IMR-90 (cell line): ENCODE measurements around the gene MAD2L2. TPM values are rescaled to one million over a fixed set of nuclear protein-coding genes. Genes with fewer than 3 reads are reported as not detected.

Source experiments
- ATAC-seq: fragments of 200-7000 bp; cut with Tn5 transposase; 2 replicates; pipeline ENCODE4 v1.9.1; 2020; ENCODE audit warnings: low read depth, mild to moderate bottlenecking, moderate library complexity
- BruUV-seq: library from RNA; stranded (reverse); fragments of 400-500 nt; replicated peaks from 2 replicates; lab custom pipeline; 2021; lab: Mats Ljungman, UMichigan
- CTCF ChIA-PET: fragments of 300-600 bp; formaldehyde crosslinking; extraction: SDS; loops from one replicate; lab custom pipeline; 2021; ENCODE audit warnings: antibody characterized with exemption; lab: Yijun Ruan, JAX
- POLR2A ChIA-PET: fragments of 300-600 bp; sonication (Branson Sonifier 250); formaldehyde crosslinking; loops from one replicate; lab custom pipeline; 2022; ENCODE audit warnings: antibody characterized with exemption; ENCODE audit not compliant: unreplicated experiment; lab: Charles Lee
- DNase-seq: peaks from one replicate; pipeline ENCODE4 v3.0.0; 2013
- H2AFZ ChIP-seq: replicated peaks from 2 replicates; pipeline ENCODE3; 2013; ENCODE audit warnings: low read length, mild to moderate bottlenecking; ENCODE audit not compliant: poor library complexity
- H2AK5ac ChIP-seq: 2 replicates; pipeline ENCODE4 v1.6.1; 2013; ENCODE audit warnings: low read depth, low read length, inconsistent platforms
- H2AK9ac ChIP-seq: replicated peaks from 2 replicates; pipeline ENCODE3; 2013; ENCODE audit warnings: mild to moderate bottlenecking, low read depth, low read length, moderate library complexity; ENCODE audit not compliant: poor library complexity
- H2BK120ac ChIP-seq: 2 replicates; pipeline ENCODE4 v1.6.1; 2013; ENCODE audit warnings: low read depth, low read length, inconsistent platforms
- H2BK15ac ChIP-seq: 3 replicates; pipeline ENCODE4 v1.6.1; 2013; ENCODE audit warnings: low read depth, low read length, inconsistent platforms
- H2BK20ac ChIP-seq: 2 replicates; pipeline ENCODE4 v1.6.1; 2013; ENCODE audit warnings: low read depth, mild to moderate bottlenecking, inconsistent platforms, low read length, moderate library complexity
- H2BK5ac ChIP-seq: 2 replicates; pipeline ENCODE4 v1.6.1; 2013; ENCODE audit warnings: mild to moderate bottlenecking, low read depth, low read length, inconsistent platforms; ENCODE audit not compliant: poor library complexity, severe bottlenecking
- H3K14ac ChIP-seq: replicated peaks from 2 replicates; pipeline ENCODE4 v1.6.1; 2013; ENCODE audit warnings: low read depth, low read length, inconsistent platforms
- H3K18ac ChIP-seq: 2 replicates; pipeline ENCODE4 v1.6.1; 2013; ENCODE audit warnings: low read depth, low read length, control low read depth
- H3K23ac ChIP-seq: 2 replicates; pipeline ENCODE4 v1.6.1; 2013; ENCODE audit warnings: low read depth, low read length, inconsistent platforms
- H3K27ac ChIP-seq: 2 replicates; pipeline ENCODE4 v1.5.1; 2013; ENCODE audit warnings: mild to moderate bottlenecking, control low read depth, low read length; ENCODE audit not compliant: insufficient read depth
- H3K27me3 ChIP-seq: 2 replicates; pipeline ENCODE4 v1.6.1; 2013; ENCODE audit warnings: low read length; ENCODE audit not compliant: control insufficient read depth, insufficient read depth
- H3K36me3 ChIP-seq: 2 replicates; pipeline ENCODE4 v1.6.1; 2013; ENCODE audit warnings: low read length, mixed read lengths; ENCODE audit not compliant: control insufficient read depth, insufficient read depth
- H3K4ac ChIP-seq: 2 replicates; pipeline ENCODE4 v1.6.1; 2013; ENCODE audit warnings: low read depth, low read length, inconsistent platforms
- H3K4me1 ChIP-seq: 2 replicates; pipeline ENCODE4 v1.6.1; 2013; ENCODE audit warnings: low read length, mixed read lengths; ENCODE audit not compliant: control insufficient read depth, insufficient read depth
- H3K4me2 ChIP-seq: 2 replicates; pipeline ENCODE4 v1.6.1; 2013; ENCODE audit warnings: low read depth, mild to moderate bottlenecking, control low read depth, low read length, moderate library complexity
- H3K4me3 ChIP-seq: 2 replicates; pipeline ENCODE4 v1.5.1; 2013; ENCODE audit warnings: low read depth, mild to moderate bottlenecking, control low read depth, low read length, moderate library complexity; ENCODE audit not compliant: insufficient read depth
- H3K56ac ChIP-seq: 2 replicates; pipeline ENCODE4 v1.6.1; 2013; ENCODE audit warnings: low read length, inconsistent platforms; ENCODE audit not compliant: insufficient read depth; ENCODE audit errors: extremely low read depth
- H3K79me1 ChIP-seq, 2 experiments: 2 replicates each; pipeline ENCODE4 v1.6.1; 2013; ENCODE audit warnings: low read length in 2 of 2, inconsistent platforms in 1 of 2, low read depth in 1 of 2
- H3K9ac ChIP-seq: 2 replicates; pipeline ENCODE4 v1.6.1; 2013; ENCODE audit warnings: low read depth, low read length, control low read depth
- H3K9me1 ChIP-seq: 2 replicates; pipeline ENCODE4 v1.6.1; 2013; ENCODE audit warnings: low read length, inconsistent platforms; ENCODE audit not compliant: insufficient read depth
- H3K9me3 ChIP-seq: 2 replicates; pipeline ENCODE4 v1.6.1; 2013; ENCODE audit warnings: low read length; ENCODE audit not compliant: control insufficient read depth, insufficient read depth
- H4K20me1 ChIP-seq: 2 replicates; pipeline ENCODE4 v1.6.1; 2013; ENCODE audit warnings: low read length, inconsistent platforms; ENCODE audit not compliant: insufficient read depth
- H4K5ac ChIP-seq: 2 replicates; pipeline ENCODE4 v1.6.1; 2013; ENCODE audit warnings: mild to moderate bottlenecking, low read depth, low read length, control low read depth
- H4K8ac ChIP-seq, 2 experiments: 2 replicates each; pipeline ENCODE4 v1.6.1; 2013; ENCODE audit warnings: low read depth in 2 of 2, low read length in 2 of 2, control low read depth in 1 of 2, inconsistent platforms in 1 of 2
- H4K91ac ChIP-seq: 2 replicates; pipeline ENCODE4 v1.6.1; 2013; ENCODE audit warnings: low read depth, low read length, inconsistent platforms; ENCODE audit not compliant: insufficient read depth
- BHLHE40 ChIP-seq: fragments of 150-350 bp; IDR thresholded peaks from 2 replicates; pipeline ENCODE4 v1.6.1; 2016; ENCODE audit warnings: mild to moderate bottlenecking, low read depth, low read length
- CEBPB ChIP-seq: IDR thresholded peaks from 2 replicates; pipeline ENCODE4 v1.6.1; 2012; ENCODE audit warnings: low read depth, low read length, improper control_type of control experiment
- CHD1 ChIP-seq: IDR thresholded peaks from 2 replicates; pipeline ENCODE4 v1.6.1; 2012; ENCODE audit warnings: low read depth, low read length, improper control_type of control experiment
- FOS ChIP-seq: fragments of 150-350 bp; IDR thresholded peaks from 2 replicates; pipeline ENCODE4 v1.6.1; 2016; ENCODE audit warnings: low read depth, low read length
- MAFK ChIP-seq: IDR thresholded peaks from 2 replicates; pipeline ENCODE4 v1.6.1; 2012; ENCODE audit warnings: low read depth, low read length, improper control_type of control experiment
- POLR2A ChIP-seq: IDR thresholded peaks from 2 replicates; pipeline ENCODE4 v1.6.1; 2012; ENCODE audit warnings: mild to moderate bottlenecking, low read depth, low read length
- RFX5 ChIP-seq: IDR thresholded peaks from 2 replicates; pipeline ENCODE4 v1.8.0; 2012; ENCODE audit warnings: low read depth, mild to moderate bottlenecking, low read length, moderate library complexity
- SMC3 ChIP-seq: fragments of 150-350 bp; IDR thresholded peaks from 2 replicates; pipeline ENCODE4 v1.6.1; 2016; ENCODE audit warnings: low read depth, mild to moderate bottlenecking, antibody characterized with exemption, low read length, moderate library complexity
- WGBS, 2 experiments: methylation state at CpG; one replicate each; pipeline versions ENCODE4 v1.1.5 to v1.1.7; 2013; ENCODE audit warnings: missing lambda C conversion rate in 2 of 2; ENCODE audit not compliant: insufficient read length in 1 of 2; ENCODE audit errors: extremely low coverage in 2 of 2; 5-methylcytosine and 5-hydroxymethylcytosine counted together
- dilution Hi-C: fragments of 300-500 bp; cut with HindIII; formaldehyde crosslinking; loops from one replicate; pipeline ENCODE4 v1.14.3; 2018; ENCODE audit warnings: low sequenced_read_pairs; ENCODE audit not compliant: unreplicated experiment
- in situ Hi-C: fragments of 300-500 bp; cut with MboI; formaldehyde crosslinking; loops from 3 replicates; pipeline ENCODE4 v1.14.3; 2019; ENCODE audit warnings: low sequenced_read_pairs, inconsistent platforms, mixed read lengths
- intact Hi-C: fragments of 100-400 bp; cut with micrococcal nuclease; formaldehyde crosslinking; loops from 2 replicates; pipeline ENCODE4 v1.10.0; 2022
- polyA plus RNA-seq, 3 experiments: library from polyadenylated mRNA; depleted of rRNA; stranded (reverse); fragments of >200 nt; gene quantifications; 2 replicates each; pipeline ENCODE4 v1.2.3, GENCODE V29; 2012; ENCODE audit warnings: low replicate concordance in 1 of 3
- total RNA-seq: library from RNA; depleted of rRNA; stranded (reverse); fragments of >200 nt; gene quantifications from 2 replicates; pipeline ENCODE4 v1.2.3, GENCODE V29; 2012
- TF ChIP-seq, protein P1 (sequence below): fragments of 150-350 bp; IDR thresholded peaks from 2 replicates; pipeline ENCODE4 v1.6.1; 2016; ENCODE audit warnings: low read depth, mild to moderate bottlenecking, low read length, moderate library complexity, borderline replicate concordance
- TF ChIP-seq, protein P2 (sequence below): conservative IDR thresholded peaks from 2 replicates; pipeline ENCODE4 v1.5.1; 2012; ENCODE audit warnings: mild to moderate bottlenecking, low read depth, low read length, improper control_type of control experiment
- TF ChIP-seq, protein P3 (sequence below): fragments of 150-350 bp; IDR thresholded peaks from 2 replicates; pipeline ENCODE4 v1.6.1; 2017; ENCODE audit warnings: mild to moderate bottlenecking, antibody characterized with exemption, low read length, low read depth

The MAD2L2 gene
- total and polyA plus RNA-seq, 2 of the 4 experiments (the other 2 are of a cell fraction), result 44.6 to 70.9 TPM

DNA sequence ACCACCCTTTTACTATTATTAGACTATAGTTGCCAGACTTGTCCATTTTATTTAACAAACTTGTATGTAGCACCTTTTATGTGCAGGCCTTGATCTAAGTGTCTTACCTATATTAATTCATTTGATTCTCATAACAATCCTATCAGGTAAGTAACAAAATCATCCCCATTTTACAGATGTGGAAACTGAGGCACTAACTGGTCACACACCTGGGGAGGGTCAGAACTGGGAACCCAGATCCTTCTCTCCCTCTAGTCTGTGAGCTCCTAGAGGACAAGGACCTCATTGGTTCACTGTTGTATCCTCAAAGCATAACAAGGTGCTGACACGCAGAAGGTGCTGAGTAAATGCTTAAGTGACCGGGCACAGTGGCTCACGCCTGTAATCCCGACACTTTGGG is 41.6 kb downstream of the MAD2L2 start:
- POLR2A ChIA-PET, result no interaction called here
- CTCF ChIA-PET, result no interaction called here

More for the DNA sequence above, 41.6 kb downstream of the MAD2L2 start:
- H2AK5ac ChIP-seq, result no peak overlapping the region
- no peak overlapping the region for H2BK20ac ChIP-seq
- 73% methylated on average over 2 of the region's 4 CpGs; no CpG with 5 or more reads in 1 of the 2 experiments for WGBS, 2 experiments
- no peak overlapping the region for H3K14ac ChIP-seq
- H3K9ac ChIP-seq, result no peak overlapping the region
- no peak overlapping the region for H2AK9ac ChIP-seq
- H2BK120ac ChIP-seq, result no peak overlapping the region
- no TSS peak for BruUV-seq
- H2BK5ac ChIP-seq, result no peak overlapping the region
- in situ Hi-C loops, result no loop called here
- no peak overlapping the region for H2AFZ ChIP-seq
- H4K8ac ChIP-seq, result no peak overlapping the region
- H3K9me3 ChIP-seq, result no peaks in the 10 kb centered on the region
- H3K36me3 ChIP-seq, result no peaks in the 10 kb centered on the region
- no peaks in the 10 kb centered on the region for H3K4me1 ChIP-seq
- dilution Hi-C loops, result no loop called here
- H3K27me3 ChIP-seq, result peaks cover 7% of the 10 kb centered on the region; the same call in 1 of the 2 replicates
- no peaks in the 10 kb centered on the region for H4K20me1 ChIP-seq
- H3K4ac ChIP-seq, result no peak overlapping the region
- no peak overlapping the region for H3K56ac ChIP-seq
- H3K79me1 ChIP-seq, result no peaks in the 10 kb centered on the region
- no peak overlapping the region for H4K91ac ChIP-seq
- no peak overlapping the region for H3K27ac ChIP-seq
- ATAC-seq, result no peak
- H4K5ac ChIP-seq, result no peak overlapping the region
- intact Hi-C loops, result no loop called here
- H2BK15ac ChIP-seq, result no peak overlapping the region
- H3K4me2 ChIP-seq, result no peak overlapping the region
- H3K4me3 ChIP-seq, result no peak overlapping the region
- no peaks in the 10 kb centered on the region for H3K9me1 ChIP-seq
- TF ChIP-seq FOS (no peak), CEBPB (no peak), POLR2A (no peak), RFX5 (no peak), SMC3 (no peak), MAFK (no peak), CHD1 (no peak), BHLHE40 (no peak)
- TF ChIP-seq, protein P1, sequence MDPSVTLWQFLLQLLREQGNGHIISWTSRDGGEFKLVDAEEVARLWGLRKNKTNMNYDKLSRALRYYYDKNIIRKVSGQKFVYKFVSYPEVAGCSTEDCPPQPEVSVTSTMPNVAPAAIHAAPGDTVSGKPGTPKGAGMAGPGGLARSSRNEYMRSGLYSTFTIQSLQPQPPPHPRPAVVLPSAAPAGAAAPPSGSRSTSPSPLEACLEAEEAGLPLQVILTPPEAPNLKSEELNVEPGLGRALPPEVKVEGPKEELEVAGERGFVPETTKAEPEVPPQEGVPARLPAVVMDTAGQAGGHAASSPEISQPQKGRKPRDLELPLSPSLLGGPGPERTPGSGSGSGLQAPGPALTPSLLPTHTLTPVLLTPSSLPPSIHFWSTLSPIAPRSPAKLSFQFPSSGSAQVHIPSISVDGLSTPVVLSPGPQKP, result no peak
- TF ChIP-seq, protein P2, sequence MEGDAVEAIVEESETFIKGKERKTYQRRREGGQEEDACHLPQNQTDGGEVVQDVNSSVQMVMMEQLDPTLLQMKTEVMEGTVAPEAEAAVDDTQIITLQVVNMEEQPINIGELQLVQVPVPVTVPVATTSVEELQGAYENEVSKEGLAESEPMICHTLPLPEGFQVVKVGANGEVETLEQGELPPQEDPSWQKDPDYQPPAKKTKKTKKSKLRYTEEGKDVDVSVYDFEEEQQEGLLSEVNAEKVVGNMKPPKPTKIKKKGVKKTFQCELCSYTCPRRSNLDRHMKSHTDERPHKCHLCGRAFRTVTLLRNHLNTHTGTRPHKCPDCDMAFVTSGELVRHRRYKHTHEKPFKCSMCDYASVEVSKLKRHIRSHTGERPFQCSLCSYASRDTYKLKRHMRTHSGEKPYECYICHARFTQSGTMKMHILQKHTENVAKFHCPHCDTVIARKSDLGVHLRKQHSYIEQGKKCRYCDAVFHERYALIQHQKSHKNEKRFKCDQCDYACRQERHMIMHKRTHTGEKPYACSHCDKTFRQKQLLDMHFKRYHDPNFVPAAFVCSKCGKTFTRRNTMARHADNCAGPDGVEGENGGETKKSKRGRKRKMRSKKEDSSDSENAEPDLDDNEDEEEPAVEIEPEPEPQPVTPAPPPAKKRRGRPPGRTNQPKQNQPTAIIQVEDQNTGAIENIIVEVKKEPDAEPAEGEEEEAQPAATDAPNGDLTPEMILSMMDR, result no peak
- TF ChIP-seq, protein P3, sequence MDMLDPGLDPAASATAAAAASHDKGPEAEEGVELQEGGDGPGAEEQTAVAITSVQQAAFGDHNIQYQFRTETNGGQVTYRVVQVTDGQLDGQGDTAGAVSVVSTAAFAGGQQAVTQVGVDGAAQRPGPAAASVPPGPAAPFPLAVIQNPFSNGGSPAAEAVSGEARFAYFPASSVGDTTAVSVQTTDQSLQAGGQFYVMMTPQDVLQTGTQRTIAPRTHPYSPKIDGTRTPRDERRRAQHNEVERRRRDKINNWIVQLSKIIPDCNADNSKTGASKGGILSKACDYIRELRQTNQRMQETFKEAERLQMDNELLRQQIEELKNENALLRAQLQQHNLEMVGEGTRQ, result no peak
- no peak for DNase-seq
- H3K18ac ChIP-seq, result no peak overlapping the region
- no peak overlapping the region for H3K23ac ChIP-seq
